K562 (cell line): ENCODE results near the gene GTF2H4. TPM values are rescaled to one million over a fixed set of nuclear protein-coding genes. Genes with fewer than 3 reads are reported as not detected.

ENCODE experiments used
- ARID1B ChIP-seq: fragments of 450-650 bp; IDR thresholded peaks from 2 replicates; pipeline ENCODE4 v1.6.1; 2016; ENCODE audit warnings: antibody characterized with exemption, mild to moderate bottlenecking, inconsistent platforms
- ASH1L ChIP-seq: fragments of 450-650 bp; IDR thresholded peaks from 2 replicates; pipeline ENCODE4 v1.6.1; 2018; ENCODE audit warnings: borderline replicate concordance, mild to moderate bottlenecking, low read depth; ENCODE audit not compliant: partially characterized antibody
- BCL6 ChIP-seq: fragments of 250-450 bp; sonication (Bioruptor Pico); IDR thresholded peaks from 2 replicates; pipeline ENCODE4 v1.4.0; 2020
- CBX3 ChIP-seq, 2 experiments: IDR thresholded peaks; 1 replicate in 1 of 2; 2 replicates in 1 of 2; pipeline ENCODE4 v1.6.1; 2012; ENCODE audit warnings: inconsistent platforms in 2 of 2, low read length in 2 of 2, borderline replicate concordance in 1 of 2, control low read depth in 1 of 2
- CHCHD3 ChIP-seq: fragments of 250-450 bp; sonication (Bioruptor Pico); IDR thresholded peaks from 2 replicates; pipeline ENCODE4 v2.1.2; 2022; ENCODE audit warnings: mild to moderate bottlenecking
- FOXK2 ChIP-seq, 2 experiments: fragments of 450-650 bp; IDR thresholded peaks in 1 of 2; conservative IDR thresholded peaks in 1 of 2; 2 replicates each; pipeline ENCODE4 v1.6.1; 2016; ENCODE audit warnings: low read depth in 2 of 2, mild to moderate bottlenecking in 1 of 2
- MEF2D ChIP-seq: conservative IDR thresholded peaks from 2 replicates; pipeline ENCODE4 v1.6.1; 2016; ENCODE audit warnings: low read depth, missing genetic modification characterization, missing compliant biosample characterization
- NR0B1 ChIP-seq: fragments of 450-650 bp; IDR thresholded peaks from one replicate; pipeline ENCODE4 v1.6.1; 2018; ENCODE audit warnings: mild to moderate bottlenecking, moderate library complexity; ENCODE audit not compliant: partially characterized antibody
- NRF1 ChIP-seq, 2 experiments: fragments of 450-650 bp; IDR thresholded peaks in 1 of 2; conservative IDR thresholded peaks in 1 of 2; 2 replicates each; pipeline ENCODE4 v1.6.1; 2014; ENCODE audit warnings: mild to moderate bottlenecking in 2 of 2
- NUFIP1 ChIP-seq: fragments of 450-650 bp; IDR thresholded peaks from 2 replicates; pipeline ENCODE4 v1.6.1; 2018; ENCODE audit not compliant: partially characterized antibody
- PHF8 ChIP-seq: fragments of 200-600 bp; sonication (generic); IDR thresholded peaks from 2 replicates; pipeline ENCODE4 v1.6.1; 2012; ENCODE audit warnings: mixed run types, mild to moderate bottlenecking, inconsistent platforms, low read length, moderate library complexity, borderline replicate concordance
- POLR2A ChIP-seq: fragments of 450-650 bp; conservative IDR thresholded peaks from 2 replicates; pipeline ENCODE4 v1.6.1; 2016
- RBFOX2 ChIP-seq: fragments of 200-400 bp; formaldehyde crosslinking; IDR thresholded peaks from 2 replicates; pipeline ENCODE4 v1.6.1; 2017; ENCODE audit warnings: low read depth, mild to moderate bottlenecking, low read length, moderate library complexity
- RREB1 ChIP-seq: fragments of 250-450 bp; sonication (Bioruptor Pico); IDR thresholded peaks from 2 replicates; pipeline ENCODE4 v1.4.0; 2020
- THRA ChIP-seq: fragments of 450-650 bp; IDR thresholded peaks from 2 replicates; pipeline ENCODE4 v1.6.1; 2017; ENCODE audit warnings: mild to moderate bottlenecking, moderate library complexity
- ZNF316 ChIP-seq: fragments of 450-650 bp; IDR thresholded peaks from 2 replicates; pipeline ENCODE4 v1.6.1; 2016
- ZNF668 ChIP-seq: fragments of 250-450 bp; sonication (Bioruptor Pico); IDR thresholded peaks from 2 replicates; pipeline ENCODE4 v1.8.0; 2022; ENCODE audit warnings: mild to moderate bottlenecking, inconsistent platforms
- polyA plus RNA-seq, 8 experiments: library from polyadenylated mRNA; depleted of rRNA in 4 of 8; stranded (reverse) in 5 of 8; unstranded in 3 of 8; fragments of >200 nt; fragmentation: Nextera tagmentation in 2 of 8; fragmentation: Illumina TruSeq in 1 of 8; extraction: Ambion mirVana in 2 of 8; extraction: Trizol in 1 of 8; gene quantifications; 2 replicates each; pipeline versions ENCODE4 v1.2.1 to v1.2.3, GENCODE V29; 2011 to 2014; ENCODE audit warnings: inconsistent platforms in 1 of 8, missing spikeins in 1 of 8
- total RNA-seq, 7 experiments: library from RNA; depleted of rRNA in 6 of 7; stranded (reverse); fragments of >200 nt in 6 of 7; fragmentation: Illumina TruSeq in 2 of 7; extraction: Trizol in 2 of 7; gene quantifications; 2 replicates each; pipeline versions ENCODE4 v1.2.1 to v1.2.3, GENCODE V29; 2011 to 2021; ENCODE audit warnings: low replicate concordance in 1 of 7

The GTF2H4 gene
- total and polyA plus RNA-seq, 9 of the 15 experiments (the other 6 are each of a cell fraction or from before 2014, with no cell fraction given): 3.6 to 86.1 (median 39.6) TPM

DNA sequence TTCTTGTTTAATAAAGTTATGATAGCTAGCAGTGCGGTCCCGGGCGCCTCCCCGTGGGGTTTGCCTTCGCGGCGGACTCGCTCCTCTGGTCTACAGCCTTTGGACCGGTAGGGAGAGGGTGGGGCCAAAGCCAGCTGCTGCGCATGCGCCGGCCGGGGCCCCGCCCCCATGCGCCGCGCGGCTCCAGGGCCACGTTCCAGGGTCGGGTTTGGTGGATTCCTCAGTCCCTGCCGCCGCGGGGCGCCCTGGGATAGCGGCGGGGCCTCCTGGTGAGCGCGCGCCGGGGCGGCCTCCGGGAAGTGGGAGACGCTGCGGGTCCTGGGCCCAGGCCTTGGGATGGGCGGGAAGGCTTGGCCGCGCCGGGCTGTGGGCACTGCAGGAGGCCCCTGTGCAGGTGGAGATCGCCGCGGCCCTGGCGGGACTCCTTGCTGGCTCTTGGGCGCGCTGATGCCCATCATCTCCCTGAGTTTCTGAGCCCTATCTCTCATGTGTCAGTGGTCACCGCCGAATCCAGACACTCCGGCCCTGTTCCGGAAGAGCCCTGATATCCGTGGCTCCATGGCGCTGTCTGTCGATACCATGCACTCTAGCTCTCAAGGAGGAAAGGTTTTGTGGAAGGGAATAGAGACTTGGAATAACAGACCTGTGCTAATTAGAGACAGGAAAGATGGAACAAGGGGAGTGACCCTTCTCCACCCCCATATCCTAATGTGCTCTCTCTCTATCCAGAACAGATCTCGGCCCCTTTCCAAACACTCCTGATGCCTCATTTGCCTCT lies 6.3 kb downstream of the GTF2H4 start, which contains the start of gene VARS2 (continued):
- TF ChIP-seq THRA: no peak
- no peak for TF ChIP-seq FOXK2 (conservative IDR thresholded peaks at IDR 0.05 in 1 of 2, IDR thresholded peaks at IDR 0.05 in 1 of 2; ENCODE audit: low read depth in 2 of 2)
- peak; percentile 88 for TF ChIP-seq POLR2A
- no peak for TF ChIP-seq NR0B1
- TF ChIP-seq ARID1B: no peak; the same call in none of the 2 replicates
- TF ChIP-seq CBX3 (IDR thresholded peaks at IDR 0.05; ENCODE audit: borderline replicate concordance in 1 of 2, low read length in 2 of 2): no peak
- no peak for TF ChIP-seq ZNF668
- TF ChIP-seq NUFIP1: no peak
- peak; percentile 80; the same call in 1 of the 2 replicates for TF ChIP-seq CHCHD3
- peak; percentile 96 for TF ChIP-seq RBFOX2
- peak; percentile 99 for TF ChIP-seq NRF1 (conservative IDR thresholded peaks at IDR 0.05 in 1 of 2, IDR thresholded peaks at IDR 0.05 in 1 of 2)
- TF ChIP-seq PHF8: peak; percentile 92
- TF ChIP-seq MEF2D: no peak
- no peak for TF ChIP-seq BCL6
- no peak for TF ChIP-seq ASH1L
- TF ChIP-seq ZNF316: no peak
- TF ChIP-seq RREB1 (CRISPR knock-in tag): peak; percentile 70; the same call in 1 of the 2 replicates
